Activated naive CD4-positive, alpha-beta T cell treated with anti-CD3 and anti-CD28 coated beads, Interleukin-2, amount 50 U/mL, for 24 hours (primary cell): ENCODE data around the gene GPR31.
"Not testable (repeated sequence)": the region's sequence is repeated elsewhere in the genome, so short reads cannot be mapped to it uniquely, and the experiment has no call there.

Experiments
- H3K27ac Mint-ChIP-seq: one replicate; pipeline ENCODE4 v1.8.0; 2021; ENCODE audit warnings: mild to moderate bottlenecking, mixed read lengths
- H3K27me3 Mint-ChIP-seq: one replicate; pipeline ENCODE4 v1.8.0; 2021; ENCODE audit warnings: mixed read lengths
- H3K36me3 Mint-ChIP-seq: one replicate; pipeline ENCODE4 v1.8.0; 2021; ENCODE audit warnings: mixed read lengths
- H3K4me1 Mint-ChIP-seq: one replicate; pipeline ENCODE4 v1.8.0; 2021; ENCODE audit warnings: mixed read lengths
- H3K4me3 Mint-ChIP-seq: one replicate; pipeline ENCODE4 v1.8.0; 2021; ENCODE audit warnings: mild to moderate bottlenecking, mixed read lengths
- H3K9me3 Mint-ChIP-seq: one replicate; pipeline ENCODE4 v1.8.0; 2021; ENCODE audit warnings: mixed read lengths

Gene GPR31

DNA sequence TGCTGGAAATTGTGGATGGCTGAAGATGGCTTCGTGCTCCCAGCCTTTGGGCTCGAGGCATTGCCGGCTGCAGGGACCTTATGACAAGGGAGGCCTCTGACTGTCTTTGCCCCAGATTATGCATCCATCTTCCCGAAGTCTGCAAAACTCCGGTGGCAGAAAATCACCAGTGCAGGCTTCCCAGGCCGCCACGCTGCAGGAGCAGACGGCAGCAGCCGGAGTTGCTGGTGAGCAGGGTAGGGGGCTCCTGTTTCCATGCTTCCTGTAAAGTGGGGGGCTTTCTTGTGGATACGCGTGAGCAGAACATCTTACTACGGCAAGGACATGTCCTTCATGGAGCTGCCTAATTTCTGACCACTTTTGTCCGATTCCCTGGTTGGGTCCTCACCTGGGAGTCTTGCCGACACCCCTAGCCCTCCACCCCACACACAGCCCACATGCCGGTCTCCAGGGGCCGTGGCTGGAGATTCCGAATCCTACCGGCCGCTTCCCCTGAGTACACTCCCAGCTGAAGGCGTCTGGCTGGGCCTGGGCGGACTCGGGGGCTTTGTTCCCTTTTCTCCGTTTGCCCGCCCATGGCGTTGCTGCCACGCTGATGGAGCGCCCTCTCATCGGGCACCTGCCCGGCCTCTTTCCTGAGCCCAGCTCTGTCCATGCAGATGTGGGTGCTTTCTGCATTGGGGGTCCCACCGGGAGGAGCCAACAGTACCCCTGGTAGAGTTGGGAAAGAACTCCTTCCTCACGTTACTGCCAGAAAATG is 21.3 kb upstream of the GPR31 start:
- H3K27ac Mint-ChIP-seq, H3K9me3 Mint-ChIP-seq, H3K27me3 Mint-ChIP-seq, H3K4me3 Mint-ChIP-seq, H3K36me3 Mint-ChIP-seq, H3K4me1 Mint-ChIP-seq: not testable (repeated sequence)

DNA sequence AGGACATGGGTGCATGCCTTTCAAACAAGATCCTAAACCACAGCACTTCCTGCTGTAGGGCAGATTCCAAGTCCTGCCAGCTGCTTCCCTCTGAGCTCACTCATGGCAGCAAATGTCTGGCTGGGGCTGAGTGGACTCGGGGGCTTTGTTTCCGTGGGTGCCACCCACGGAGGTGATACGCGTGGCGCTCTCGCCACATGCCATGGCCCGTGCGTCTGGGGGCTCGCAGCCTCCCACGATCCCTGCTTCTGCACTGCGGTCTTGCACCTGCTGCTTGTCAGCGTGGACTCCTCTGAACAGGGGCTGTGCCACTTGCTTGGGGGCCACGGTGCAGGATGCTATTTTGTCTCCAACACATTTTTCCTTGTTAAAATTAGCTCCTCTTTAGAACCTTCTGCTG is 19.5 kb upstream of the GPR31 start:
- not testable (repeated sequence) for H3K36me3 Mint-ChIP-seq, H3K9me3 Mint-ChIP-seq, H3K4me1 Mint-ChIP-seq, H3K27ac Mint-ChIP-seq, H3K4me3 Mint-ChIP-seq, H3K27me3 Mint-ChIP-seq

DNA sequence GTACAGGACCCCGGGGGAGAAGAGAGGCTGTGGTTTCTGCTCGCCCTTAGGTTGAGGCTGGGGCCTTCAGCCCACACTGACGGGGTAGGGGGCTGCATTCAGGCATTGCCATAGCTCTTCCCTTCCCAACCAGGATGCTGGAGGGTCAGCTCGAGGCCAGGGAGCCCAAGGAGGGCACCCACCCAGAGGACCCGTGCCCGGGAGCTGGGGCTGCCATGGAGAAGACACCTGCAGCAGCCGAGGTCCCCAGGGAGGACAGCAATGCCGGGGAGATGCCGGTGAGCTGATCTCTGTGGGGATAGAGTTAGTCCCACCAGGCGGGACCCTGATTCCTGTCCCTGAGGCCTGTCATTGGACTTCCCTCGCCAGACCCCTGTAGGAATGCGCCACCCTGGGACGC is 14.2 kb upstream of the GPR31 start:
- H3K4me3 Mint-ChIP-seq, H3K27ac Mint-ChIP-seq, H3K9me3 Mint-ChIP-seq, H3K36me3 Mint-ChIP-seq, H3K27me3 Mint-ChIP-seq, H3K4me1 Mint-ChIP-seq: not testable (repeated sequence)

GRCh38 chr6:167171300-167171699 is 13.5 kb upstream of the GPR31 start:
- H3K27ac Mint-ChIP-seq, H3K27me3 Mint-ChIP-seq, H3K9me3 Mint-ChIP-seq, H3K4me1 Mint-ChIP-seq, H3K36me3 Mint-ChIP-seq, H3K4me3 Mint-ChIP-seq: not testable (repeated sequence)

DNA sequence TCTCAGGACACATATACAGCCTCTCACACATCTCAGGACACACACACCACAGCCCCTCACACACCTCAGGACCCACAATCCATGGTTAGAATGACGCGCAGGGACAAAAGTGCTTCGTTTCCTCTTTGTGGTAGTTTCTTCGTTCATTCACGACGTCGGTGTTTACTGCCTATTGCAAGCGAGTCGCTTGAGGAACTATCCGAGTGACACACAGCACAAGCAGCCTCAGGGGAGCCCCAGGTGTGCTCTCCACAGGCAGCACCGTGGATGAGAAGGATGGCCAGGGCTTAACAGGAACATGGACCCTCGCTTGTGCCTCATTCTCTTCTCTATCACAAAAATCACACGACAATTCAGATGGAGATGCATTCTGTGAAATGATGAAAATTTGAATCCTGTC is 12.1 kb upstream of the GPR31 start:
- not testable (repeated sequence) for H3K9me3 Mint-ChIP-seq, H3K4me1 Mint-ChIP-seq, H3K4me3 Mint-ChIP-seq, H3K36me3 Mint-ChIP-seq, H3K27ac Mint-ChIP-seq, H3K27me3 Mint-ChIP-seq

GRCh38 chr6:167168296-167168695 is 10.5 kb upstream of the GPR31 start:
- not testable (repeated sequence) for H3K27me3 Mint-ChIP-seq, H3K4me1 Mint-ChIP-seq, H3K36me3 Mint-ChIP-seq, H3K9me3 Mint-ChIP-seq, H3K4me3 Mint-ChIP-seq, H3K27ac Mint-ChIP-seq

- not testable (repeated sequence) for H3K27ac Mint-ChIP-seq, H3K9me3 Mint-ChIP-seq, H3K4me3 Mint-ChIP-seq, H3K4me1 Mint-ChIP-seq, H3K27me3 Mint-ChIP-seq, H3K36me3 Mint-ChIP-seq
These were observed 9.9 kb upstream of the GPR31 start for GRCh38 chr6:167167699-167168098.

DNA sequence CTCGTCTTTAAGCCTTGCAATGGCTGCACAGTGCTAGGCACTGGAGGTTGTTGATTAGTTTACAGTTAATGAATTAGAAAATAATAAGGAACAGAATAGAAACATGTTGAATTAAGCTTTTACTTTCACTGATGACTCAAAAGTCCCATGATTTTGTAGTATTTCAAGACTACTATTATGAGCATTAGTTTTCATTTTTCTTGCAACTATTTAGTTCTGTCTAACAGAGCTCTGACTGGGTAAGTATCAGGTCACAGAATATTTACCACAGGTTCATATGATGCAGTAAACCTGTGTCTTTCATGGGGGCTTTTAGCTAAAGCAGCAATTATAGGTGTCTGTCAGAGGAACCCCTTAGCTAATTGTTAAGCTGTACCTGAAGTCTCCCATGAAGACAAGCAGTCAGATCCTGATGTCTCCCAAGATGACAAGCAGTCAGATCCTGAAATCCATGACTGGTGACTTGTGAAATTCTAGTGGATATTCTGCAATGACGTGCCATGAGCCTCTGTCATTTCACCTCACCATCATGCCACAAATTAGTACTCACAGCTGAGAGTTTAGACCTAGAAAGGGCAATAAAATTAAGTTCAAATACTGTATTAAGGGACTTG is 8.2 kb upstream of the GPR31 start:
- H3K27ac Mint-ChIP-seq = no peak overlapping the region
- no peaks in the 10 kb centered on the region for H3K9me3 Mint-ChIP-seq
- H3K27me3 Mint-ChIP-seq = peaks cover 4% of the 10 kb centered on the region
- no peaks in the 10 kb centered on the region for H3K36me3 Mint-ChIP-seq
- no peaks in the 10 kb centered on the region for H3K4me1 Mint-ChIP-seq
- no peak overlapping the region for H3K4me3 Mint-ChIP-seq

GRCh38 chr6:167164261-167164660 is 6.5 kb upstream of the GPR31 start:
- Mint-ChIP-seq H3K4me3 (no peak overlapping the region), H3K36me3 (no peaks in the 10 kb centered on the region), H3K9me3 (no peaks in the 10 kb centered on the region), H3K4me1 (no peaks in the 10 kb centered on the region), H3K27ac (no peak overlapping the region), H3K27me3 (no peaks in the 10 kb centered on the region)

- Mint-ChIP-seq H3K27me3 (no peaks in the 10 kb centered on the region), H3K27ac (no peak overlapping the region), H3K36me3 (no peaks in the 10 kb centered on the region), H3K9me3 (no peaks in the 10 kb centered on the region), H3K4me1 (no peaks in the 10 kb centered on the region), H3K4me3 (no peak overlapping the region)
These were observed 5.8 kb upstream of the GPR31 start for GRCh38 chr6:167163476-167164011.

GRCh38 chr6:167162591-167162990 is 4.8 kb upstream of the GPR31 start:
- Mint-ChIP-seq H3K4me3 (no peak overlapping the region), H3K27ac (no peak overlapping the region), H3K9me3 (no peaks in the 10 kb centered on the region), H3K27me3 (no peaks in the 10 kb centered on the region), H3K36me3 (no peaks in the 10 kb centered on the region), H3K4me1 (no peaks in the 10 kb centered on the region)

- H3K36me3 Mint-ChIP-seq = no peaks in the 10 kb centered on the region
- no peak overlapping the region for H3K27ac Mint-ChIP-seq
- H3K9me3 Mint-ChIP-seq = no peaks in the 10 kb centered on the region
- H3K4me1 Mint-ChIP-seq = no peaks in the 10 kb centered on the region
- H3K4me3 Mint-ChIP-seq = no peak overlapping the region
- no peaks in the 10 kb centered on the region for H3K27me3 Mint-ChIP-seq
These were observed 4.2 kb upstream of the GPR31 start for GRCh38 chr6:167161851-167162467.

DNA sequence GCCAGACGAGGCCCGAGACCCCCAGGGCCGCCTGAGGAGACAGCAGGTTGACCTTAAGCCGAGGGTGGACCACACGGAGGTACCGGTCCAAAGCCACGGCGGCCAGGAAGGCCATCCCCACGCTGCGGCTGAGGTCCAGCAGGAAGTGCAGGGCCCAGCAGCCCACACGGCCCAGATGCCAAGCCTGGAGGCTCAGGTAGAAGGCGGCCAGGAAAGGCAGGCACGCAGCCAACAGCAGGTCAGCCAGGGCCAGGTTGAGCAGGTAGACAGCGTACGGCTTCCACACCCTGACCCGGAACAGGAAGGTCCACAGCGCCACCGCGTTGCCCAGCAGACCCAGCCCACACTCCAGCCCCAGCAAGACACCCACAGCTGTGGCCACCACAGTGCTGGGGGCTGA is 366 bp downstream of the GPR31 start:
- Mint-ChIP-seq H3K27ac (no peak overlapping the region), H3K9me3 (no peaks in the 10 kb centered on the region), H3K4me1 (no peaks in the 10 kb centered on the region), H3K27me3 (no peaks in the 10 kb centered on the region), H3K36me3 (no peaks in the 10 kb centered on the region), H3K4me3 (no peak overlapping the region)

DNA sequence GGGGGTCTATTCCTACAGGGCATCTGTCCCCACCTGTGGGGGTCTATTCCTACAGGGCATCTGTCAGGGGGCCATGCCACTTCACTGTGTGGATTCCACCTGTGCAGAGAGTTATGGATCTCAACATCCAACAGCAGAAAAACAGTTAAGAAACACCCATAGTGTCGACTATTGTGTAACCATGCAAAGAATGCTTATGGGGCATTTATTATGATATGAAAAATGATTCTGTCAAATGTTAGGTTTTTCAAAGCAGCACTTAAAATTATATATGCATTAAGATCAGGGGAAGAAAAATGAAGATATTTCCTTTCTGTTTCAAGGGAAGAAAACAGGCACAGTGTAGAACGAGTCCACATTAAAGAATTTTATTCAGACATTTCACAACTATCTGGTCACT is 2.9 kb downstream of the GPR31 start:
- no peak overlapping the region for H3K27ac Mint-ChIP-seq
- no peaks in the 10 kb centered on the region for H3K4me1 Mint-ChIP-seq
- no peaks in the 10 kb centered on the region for H3K36me3 Mint-ChIP-seq
- no peaks in the 10 kb centered on the region for H3K9me3 Mint-ChIP-seq
- no peaks in the 10 kb centered on the region for H3K27me3 Mint-ChIP-seq
- no peak overlapping the region for H3K4me3 Mint-ChIP-seq

DNA sequence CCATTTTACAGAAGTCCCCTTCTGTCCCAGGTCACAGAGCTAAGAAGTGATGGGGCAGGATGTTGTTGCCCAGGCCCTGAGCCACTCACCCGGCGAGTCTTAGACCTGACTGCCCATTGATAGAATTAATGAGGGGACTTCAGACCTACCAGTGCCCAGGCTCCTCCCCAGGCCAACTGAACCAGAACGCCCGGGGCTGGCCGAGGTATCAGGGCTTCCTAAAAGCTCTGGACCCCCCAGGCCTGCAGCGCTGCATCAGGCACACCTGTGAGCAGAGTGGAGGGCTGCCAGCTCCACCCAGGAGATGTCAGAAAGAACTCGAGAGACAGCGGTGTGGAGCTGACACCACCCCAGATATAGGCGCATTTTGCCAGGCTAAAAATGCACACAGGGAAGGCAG is 3.5 kb downstream of the GPR31 start:
- Mint-ChIP-seq H3K27me3 (no peaks in the 10 kb centered on the region), H3K36me3 (no peaks in the 10 kb centered on the region), H3K9me3 (no peaks in the 10 kb centered on the region), H3K4me3 (no peak overlapping the region), H3K4me1 (no peaks in the 10 kb centered on the region), H3K27ac (no peak overlapping the region)

DNA sequence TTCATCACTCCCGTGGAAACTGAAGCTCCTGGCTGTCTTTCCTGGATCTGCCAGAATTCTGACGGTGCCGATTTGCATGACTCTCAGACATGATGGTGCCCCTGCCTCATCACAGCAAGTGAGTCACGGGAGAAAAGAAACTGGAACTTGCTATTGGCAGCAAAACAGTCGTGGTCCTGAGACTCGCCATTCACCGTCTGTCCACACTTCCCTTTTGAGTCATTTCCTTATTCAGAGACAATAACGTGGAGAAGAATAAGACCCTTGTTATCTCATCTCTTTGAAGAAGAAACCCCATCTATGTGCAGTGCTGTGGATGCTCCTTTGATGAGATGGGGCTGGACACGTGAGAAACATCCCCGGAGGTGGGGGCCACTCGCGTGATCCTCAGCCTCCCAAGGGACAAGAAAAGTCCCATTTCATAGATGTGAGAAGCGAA is 4.2 kb downstream of the GPR31 start:
- Mint-ChIP-seq H3K36me3 (no peaks in the 10 kb centered on the region), H3K4me3 (no peak overlapping the region), H3K27me3 (no peaks in the 10 kb centered on the region), H3K9me3 (no peaks in the 10 kb centered on the region), H3K27ac (no peak overlapping the region), H3K4me1 (no peaks in the 10 kb centered on the region)
